ENCODE measurements around the gene SERPINB1.
A peak's percentile ranks its signal among the peaks of the same experiment; 100 is the strongest.

Gene SERPINB1

DNA sequence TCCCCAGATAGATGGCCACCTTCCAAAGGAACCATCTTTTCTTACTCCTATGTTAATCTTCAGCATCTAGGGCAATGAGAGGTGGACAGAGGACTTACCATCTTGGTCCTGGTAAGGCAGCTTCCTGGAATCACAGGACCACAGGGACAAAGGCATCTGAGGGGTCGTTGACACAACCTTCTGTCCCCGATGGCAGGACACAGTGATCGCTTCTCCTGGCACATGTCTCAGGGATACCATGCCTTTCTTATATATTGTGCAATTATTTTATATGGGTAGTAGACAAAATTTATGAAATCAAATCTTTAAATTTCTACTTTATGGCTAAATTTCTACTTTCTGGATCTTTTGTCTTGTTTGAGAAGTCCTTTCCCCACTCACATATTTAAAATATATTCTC lies 20.1 kb downstream of the SERPINB1 start:
- no peak overlapping the region for H4K91ac ChIP-seq (ENCODE audit: low read length)
- H4K8ac ChIP-seq (ENCODE audit: low read length) = no peak overlapping the region
- H3K9ac ChIP-seq (ENCODE audit: low read length) = no peak overlapping the region
- no peak for DNase-seq
- no peaks in the 10 kb centered on the region for H3K27me3 ChIP-seq (ENCODE audit: control insufficient read depth in 1 of 2, insufficient read depth in 1 of 2, low read length in 2 of 2)
- no peak overlapping the region for H2AFZ ChIP-seq (ENCODE audit: low read depth, low read length)
- H3K27ac ChIP-seq (ENCODE audit: low read length, poor library complexity, severe bottlenecking) = no peak overlapping the region
- H3K4ac ChIP-seq (ENCODE audit: low read depth in 1 of 2, low read length in 2 of 2) = no peak overlapping the region
- H3K14ac ChIP-seq (ENCODE audit: low read length in 2 of 2) = peak overlapping the region in 1 of 2 experiments; percentile 65
- no peak overlapping the region for H2AK5ac ChIP-seq (ENCODE audit: low read length, severe bottlenecking)
- H2BK15ac ChIP-seq (ENCODE audit: low read depth, poor library complexity, severe bottlenecking) = no peak overlapping the region
- H3K36me3 ChIP-seq (ENCODE audit: control insufficient read depth in 1 of 2, insufficient read depth in 2 of 2, low read depth in 1 of 2, low read length in 2 of 2) = no peaks in the 10 kb centered on the region
- no peak overlapping the region for H3K4me3 ChIP-seq (ENCODE audit: insufficient read depth in 1 of 2, low read depth in 1 of 2, low read length in 2 of 2)
- no peaks in the 10 kb centered on the region for H3K9me3 ChIP-seq (ENCODE audit: control insufficient read depth, low read length)
- H3K79me1 ChIP-seq (replicated peaks; ENCODE audit: low read length, poor library complexity, severe bottlenecking) = no peaks in the 10 kb centered on the region
- H3K23ac ChIP-seq (ENCODE audit: low read length in 2 of 2) = no peak overlapping the region
- WGBS = 100% methylated on average over 1 of the region's 3 CpGs
- H2BK5ac ChIP-seq (ENCODE audit: low read depth, low read length, poor library complexity, severe bottlenecking) = no peak overlapping the region
- no peak overlapping the region for H2BK120ac ChIP-seq (ENCODE audit: low read depth, low read length)
- no peaks in the 10 kb centered on the region for H3K4me1 ChIP-seq (ENCODE audit: control insufficient read depth, insufficient read depth, low read depth, low read length)
- H3K4me2 ChIP-seq (ENCODE audit: low read length, poor library complexity, severe bottlenecking) = no peak overlapping the region
- H2BK12ac ChIP-seq (ENCODE audit: low read length in 2 of 2) = no peak overlapping the region
- no peak overlapping the region for H3K18ac ChIP-seq (ENCODE audit: low read depth in 1 of 2, low read length in 2 of 2)

DNA sequence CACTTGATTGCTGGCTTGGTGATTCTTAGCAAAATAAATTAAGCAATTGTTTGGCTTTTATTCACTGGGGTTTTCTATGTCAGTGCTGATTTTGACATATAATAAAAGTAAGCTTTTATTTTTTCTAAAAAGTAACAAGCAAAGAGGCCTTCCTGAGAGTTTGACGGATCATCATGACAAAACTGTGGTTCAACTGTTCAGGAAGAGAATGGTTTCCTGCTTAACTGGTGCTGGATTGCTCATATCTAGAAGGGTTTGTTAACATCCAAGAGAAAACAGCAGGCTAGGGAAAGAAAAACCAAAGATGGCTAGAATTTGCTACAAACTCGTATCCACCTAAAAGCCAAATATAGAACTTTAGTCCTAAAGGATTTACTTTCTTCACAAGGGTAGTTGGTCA lies 21.2 kb downstream of the SERPINB1 start:
- DNase-seq = no peak
- H4K91ac ChIP-seq (ENCODE audit: low read length) = no peak overlapping the region
- H2AFZ ChIP-seq (ENCODE audit: low read depth, low read length) = no peak overlapping the region
- no peak overlapping the region for H2BK12ac ChIP-seq (ENCODE audit: low read length in 2 of 2)
- no peaks in the 10 kb centered on the region for H3K27me3 ChIP-seq (ENCODE audit: control insufficient read depth in 1 of 2, insufficient read depth in 1 of 2, low read length in 2 of 2)
- H3K27ac ChIP-seq (ENCODE audit: low read length, poor library complexity, severe bottlenecking) = no peak overlapping the region
- no peak overlapping the region for H3K18ac ChIP-seq (ENCODE audit: low read depth in 1 of 2, low read length in 2 of 2)
- H3K4ac ChIP-seq (ENCODE audit: low read depth in 1 of 2, low read length in 2 of 2) = no peak overlapping the region
- no peak overlapping the region for H3K4me3 ChIP-seq (ENCODE audit: insufficient read depth in 1 of 2, low read depth in 1 of 2, low read length in 2 of 2)
- H3K4me1 ChIP-seq (ENCODE audit: control insufficient read depth, insufficient read depth, low read depth, low read length) = no peaks in the 10 kb centered on the region
- no peak overlapping the region for H2BK15ac ChIP-seq (ENCODE audit: low read depth, poor library complexity, severe bottlenecking)
- H3K9me3 ChIP-seq (ENCODE audit: control insufficient read depth, low read length) = peaks cover 10% of the 10 kb centered on the region
- no peak overlapping the region for H2BK120ac ChIP-seq (ENCODE audit: low read depth, low read length)
- H3K79me1 ChIP-seq (replicated peaks; ENCODE audit: low read length, poor library complexity, severe bottlenecking) = no peaks in the 10 kb centered on the region
- 100% methylated on average over 1 of the region's 2 CpGs for WGBS
- H3K4me2 ChIP-seq (ENCODE audit: low read length, poor library complexity, severe bottlenecking) = no peak overlapping the region
- no peak overlapping the region for H3K23ac ChIP-seq (ENCODE audit: low read length in 2 of 2)
- no peak overlapping the region for H3K9ac ChIP-seq (ENCODE audit: low read length)
- no peak overlapping the region for H2AK5ac ChIP-seq (ENCODE audit: low read length, severe bottlenecking)
- H4K8ac ChIP-seq (ENCODE audit: low read length) = no peak overlapping the region
- H3K14ac ChIP-seq (ENCODE audit: low read length in 2 of 2) = no peak overlapping the region
- no peak overlapping the region for H2BK5ac ChIP-seq (ENCODE audit: low read depth, low read length, poor library complexity, severe bottlenecking)
- no peaks in the 10 kb centered on the region for H3K36me3 ChIP-seq (ENCODE audit: control insufficient read depth in 1 of 2, insufficient read depth in 2 of 2, low read depth in 1 of 2, low read length in 2 of 2)

DNA sequence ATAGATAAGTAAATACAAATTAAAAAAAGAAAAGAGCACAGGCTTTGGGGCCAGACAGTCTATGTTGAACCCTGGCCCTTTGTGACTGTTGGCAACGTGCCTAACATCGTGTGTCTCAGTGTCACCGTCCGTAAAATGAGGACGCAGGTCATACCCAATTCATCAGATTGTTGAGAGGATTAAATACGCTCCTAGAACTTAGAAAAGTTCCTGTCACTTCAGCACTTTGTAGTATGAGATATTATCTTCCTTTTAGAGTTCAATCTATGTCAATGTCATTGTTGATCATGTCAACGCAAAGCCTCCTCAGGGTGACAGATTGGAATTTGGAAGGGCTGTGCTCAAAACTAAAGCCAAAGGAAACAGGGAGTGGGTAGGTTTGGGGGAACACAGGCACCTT lies 21.7 kb downstream of the SERPINB1 start:
- no peak overlapping the region for H2BK12ac ChIP-seq (ENCODE audit: low read length in 2 of 2)
- H3K27me3 ChIP-seq (ENCODE audit: control insufficient read depth in 1 of 2, insufficient read depth in 1 of 2, low read length in 2 of 2) = no peaks in the 10 kb centered on the region
- H2BK15ac ChIP-seq (ENCODE audit: low read depth, poor library complexity, severe bottlenecking) = no peak overlapping the region
- H3K14ac ChIP-seq (ENCODE audit: low read length in 2 of 2) = no peak overlapping the region
- H3K27ac ChIP-seq (ENCODE audit: low read length, poor library complexity, severe bottlenecking) = no peak overlapping the region
- H3K9ac ChIP-seq (ENCODE audit: low read length) = no peak overlapping the region
- H3K4me3 ChIP-seq (ENCODE audit: insufficient read depth in 1 of 2, low read depth in 1 of 2, low read length in 2 of 2) = no peak overlapping the region
- H4K8ac ChIP-seq (ENCODE audit: low read length) = no peak overlapping the region
- H4K91ac ChIP-seq (ENCODE audit: low read length) = no peak overlapping the region
- WGBS = 91% methylated on average over 5 of the region's 7 CpGs
- no peak overlapping the region for H2BK120ac ChIP-seq (ENCODE audit: low read depth, low read length)
- no peaks in the 10 kb centered on the region for H3K36me3 ChIP-seq (ENCODE audit: control insufficient read depth in 1 of 2, insufficient read depth in 2 of 2, low read depth in 1 of 2, low read length in 2 of 2)
- H3K4me1 ChIP-seq (ENCODE audit: control insufficient read depth, insufficient read depth, low read depth, low read length) = no peaks in the 10 kb centered on the region
- no peak for DNase-seq
- no peak overlapping the region for H3K18ac ChIP-seq (ENCODE audit: low read depth in 1 of 2, low read length in 2 of 2)
- H3K4ac ChIP-seq (ENCODE audit: low read depth in 1 of 2, low read length in 2 of 2) = no peak overlapping the region
- no peak overlapping the region for H3K4me2 ChIP-seq (ENCODE audit: low read length, poor library complexity, severe bottlenecking)
- peaks cover 13% of the 10 kb centered on the region for H3K9me3 ChIP-seq (ENCODE audit: control insufficient read depth, low read length)
- H2BK5ac ChIP-seq (ENCODE audit: low read depth, low read length, poor library complexity, severe bottlenecking) = no peak overlapping the region
- no peak overlapping the region for H3K23ac ChIP-seq (ENCODE audit: low read length in 2 of 2)
- H3K79me1 ChIP-seq (replicated peaks; ENCODE audit: low read length, poor library complexity, severe bottlenecking) = no peaks in the 10 kb centered on the region
- no peak overlapping the region for H2AFZ ChIP-seq (ENCODE audit: low read depth, low read length)
- H2AK5ac ChIP-seq (ENCODE audit: low read length, severe bottlenecking) = no peak overlapping the region

DNA sequence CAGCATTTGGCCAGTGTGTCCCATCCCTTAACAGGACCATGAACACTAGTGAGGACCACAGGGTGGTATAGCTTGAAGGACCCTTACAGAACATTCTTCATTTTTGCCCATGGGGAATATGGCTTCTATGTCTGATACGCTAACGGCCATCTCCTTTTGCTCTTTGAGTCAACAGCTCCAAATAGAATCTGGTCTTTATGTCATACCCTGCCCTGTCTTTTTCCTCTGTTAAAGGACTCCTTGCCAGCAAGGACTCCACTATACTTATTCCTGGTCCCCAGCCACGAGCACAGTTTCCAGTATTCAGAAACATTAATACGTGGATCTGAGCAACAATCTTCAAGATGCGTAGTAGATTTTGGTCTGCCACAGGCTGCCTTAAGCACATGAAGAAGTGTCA lies 22.5 kb downstream of the SERPINB1 start:
- no peak overlapping the region for H2BK12ac ChIP-seq (ENCODE audit: low read length in 2 of 2)
- no peak overlapping the region for H4K8ac ChIP-seq (ENCODE audit: low read length)
- H3K27ac ChIP-seq (ENCODE audit: low read length, poor library complexity, severe bottlenecking) = no peak overlapping the region
- no peaks in the 10 kb centered on the region for H3K36me3 ChIP-seq (ENCODE audit: control insufficient read depth in 1 of 2, insufficient read depth in 2 of 2, low read depth in 1 of 2, low read length in 2 of 2)
- no peak overlapping the region for H3K14ac ChIP-seq (ENCODE audit: low read length in 2 of 2)
- no peak overlapping the region for H3K23ac ChIP-seq (ENCODE audit: low read length in 2 of 2)
- WGBS = 100% methylated on average over 5 of the region's 5 CpGs
- no peaks in the 10 kb centered on the region for H3K4me1 ChIP-seq (ENCODE audit: control insufficient read depth, insufficient read depth, low read depth, low read length)
- H4K91ac ChIP-seq (ENCODE audit: low read length) = no peak overlapping the region
- H3K4me3 ChIP-seq (ENCODE audit: insufficient read depth in 1 of 2, low read depth in 1 of 2, low read length in 2 of 2) = no peak overlapping the region
- no peak overlapping the region for H3K4me2 ChIP-seq (ENCODE audit: low read length, poor library complexity, severe bottlenecking)
- H3K9ac ChIP-seq (ENCODE audit: low read length) = peak overlapping the region; percentile 65
- H2AK5ac ChIP-seq (ENCODE audit: low read length, severe bottlenecking) = no peak overlapping the region
- no peak overlapping the region for H3K18ac ChIP-seq (ENCODE audit: low read depth in 1 of 2, low read length in 2 of 2)
- H3K79me1 ChIP-seq (replicated peaks; ENCODE audit: low read length, poor library complexity, severe bottlenecking) = no peaks in the 10 kb centered on the region
- DNase-seq = no peak
- H2BK15ac ChIP-seq (ENCODE audit: low read depth, poor library complexity, severe bottlenecking) = no peak overlapping the region
- no peak overlapping the region for H3K4ac ChIP-seq (ENCODE audit: low read depth in 1 of 2, low read length in 2 of 2)
- H2AFZ ChIP-seq (ENCODE audit: low read depth, low read length) = no peak overlapping the region
- H3K9me3 ChIP-seq (ENCODE audit: control insufficient read depth, low read length) = peaks cover 13% of the 10 kb centered on the region
- no peaks in the 10 kb centered on the region for H3K27me3 ChIP-seq (ENCODE audit: control insufficient read depth in 1 of 2, insufficient read depth in 1 of 2, low read length in 2 of 2)
- H2BK5ac ChIP-seq (ENCODE audit: low read depth, low read length, poor library complexity, severe bottlenecking) = no peak overlapping the region
- H2BK120ac ChIP-seq (ENCODE audit: low read depth, low read length) = no peak overlapping the region
